HCEC 1CT (cell line): ENCODE results near the gene UBFD1.
"Not testable (repeated sequence)": the region's sequence is repeated elsewhere in the genome, so short reads cannot be mapped to it uniquely, and the experiment has no call there.

Source experiments
- DNase-seq: peaks from one replicate; pipeline ENCODE4 v3.0.0-alpha.2; 2017

The UBFD1 gene

GRCh38 chr16:23556881-23557778 lies at the start of gene UBFD1, which contains the start of gene EARS2:
UBFD1 (plus strand) TSS chr16:23557727; CDS start chr16:23557743, 16 bp downstream.
EARS2 (minus strand) TSS chr16:23557350; CDS start chr16:23557343, 7 bp downstream.
- DNase-seq, result peak; percentile 98

DNA sequence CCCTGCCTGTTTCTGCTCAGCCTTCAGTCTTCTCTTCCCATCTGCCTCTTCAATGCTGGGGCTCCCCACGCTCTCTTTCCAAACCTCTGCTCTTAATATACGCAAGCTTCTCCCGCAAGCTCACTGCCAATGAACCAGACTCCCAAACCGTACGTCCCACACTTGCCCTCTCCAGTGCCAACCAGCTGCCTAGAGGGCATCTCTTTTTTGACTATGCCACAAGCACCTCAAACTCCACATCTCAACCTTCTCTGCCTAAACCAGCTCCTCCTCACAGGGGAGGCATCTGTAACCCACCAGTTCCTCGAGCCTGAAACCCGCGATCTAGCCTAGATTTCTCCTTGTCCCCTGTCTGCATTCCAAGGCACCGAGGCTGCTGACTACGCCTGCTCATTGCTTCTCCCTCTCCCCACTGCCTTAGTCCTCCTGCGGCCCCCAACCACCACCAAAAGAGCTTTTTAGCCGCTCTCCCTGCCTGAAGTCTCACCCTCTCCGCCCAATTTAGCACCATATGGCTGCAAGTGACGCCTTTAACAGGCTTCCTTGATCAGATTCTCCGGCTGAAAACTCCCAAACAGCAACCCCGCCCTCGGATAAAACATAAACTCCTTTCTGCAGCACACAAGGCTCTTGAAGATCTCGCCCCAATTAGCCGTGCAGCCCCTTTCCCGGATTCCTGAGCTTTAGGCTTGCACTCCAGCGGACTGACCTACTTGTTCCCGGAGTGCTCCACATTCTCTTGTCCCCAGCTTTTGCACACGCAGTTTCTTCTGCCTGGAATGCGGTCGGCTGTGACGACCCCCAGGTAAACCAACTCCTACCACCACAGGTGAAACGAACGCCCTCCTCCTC lies 48.7 kb upstream of the UBFD1 start:
- DNase-seq, result no peak

GRCh38 chr16:23509441-23509754 lies 48.1 kb upstream of the UBFD1 start:
- no peak for DNase-seq

DNA sequence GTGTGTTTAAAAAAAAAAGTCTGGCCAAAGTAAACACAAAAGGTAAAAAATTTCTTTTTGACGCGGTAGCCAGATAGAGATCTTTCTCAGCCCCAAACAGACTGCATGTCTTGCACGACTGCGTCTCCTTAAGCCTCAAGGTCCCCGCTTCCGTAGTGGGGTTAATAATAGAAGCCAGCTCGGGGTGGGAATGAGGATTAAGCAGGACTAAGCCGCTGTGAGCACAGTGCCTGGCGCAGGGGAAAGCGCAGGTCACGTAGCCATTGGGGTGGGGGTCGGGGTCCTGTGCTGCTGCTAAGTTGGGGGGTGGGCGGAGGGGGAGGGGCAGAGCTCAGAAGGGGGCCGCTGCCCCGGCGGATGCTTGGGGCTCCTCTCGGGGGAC lies 47.8 kb upstream of the UBFD1 start:
- peak; percentile 32 for DNase-seq

GRCh38 chr16:23510164-23510914 lies 47.2 kb upstream of the UBFD1 start, which contains the start of gene GGA2:
GGA2 (minus strand) TSS chr16:23510494; CDS start chr16:23510411, 83 bp downstream.
- DNase-seq, result peak; percentile 74

- DNase-seq, result not testable (repeated sequence)
These were observed 46.6 kb upstream of the UBFD1 start for GRCh38 chr16:23510915-23511270.

GRCh38 chr16:23511731-23512130 lies 45.8 kb upstream of the UBFD1 start:
- no peak for DNase-seq

GRCh38 chr16:23512168-23512695 lies 45.3 kb upstream of the UBFD1 start:
- DNase-seq, result no peak

DNA sequence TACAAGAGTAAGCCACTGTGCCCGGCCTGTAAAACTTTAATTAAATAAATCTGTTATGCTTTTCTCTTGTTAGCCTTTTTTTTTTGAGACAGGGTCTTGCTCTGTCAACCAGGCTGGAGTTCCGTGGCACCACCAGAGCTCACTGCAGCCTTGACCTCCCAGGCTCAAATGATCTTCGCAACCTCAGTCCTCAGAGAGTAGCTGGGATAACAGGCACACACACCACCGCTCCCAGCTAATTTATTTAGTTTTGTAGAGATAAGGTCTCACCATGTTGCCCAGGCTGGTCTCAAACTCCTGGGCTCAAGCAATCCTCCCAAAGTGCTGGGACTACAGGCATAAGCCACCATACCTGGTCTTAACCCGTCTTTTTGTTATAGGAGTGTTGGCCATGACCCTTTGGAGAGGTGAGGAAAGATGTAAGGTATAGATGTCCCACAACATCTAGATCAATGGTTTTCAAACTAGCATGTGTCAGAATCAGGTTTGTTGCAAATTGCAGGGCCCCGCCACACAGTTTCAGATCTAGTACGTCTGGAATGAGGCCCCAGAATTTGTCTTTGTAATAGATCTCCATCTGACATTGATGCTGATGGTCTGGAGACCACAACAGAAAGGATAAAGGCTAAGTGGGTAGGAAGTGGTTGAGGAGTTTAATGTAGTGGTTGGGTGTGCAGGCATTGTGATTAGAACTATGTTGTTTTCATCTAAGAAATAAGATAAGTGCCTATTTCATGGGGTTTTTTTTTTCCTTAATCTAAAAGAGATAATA lies 43.0 kb upstream of the UBFD1 start:
- DNase-seq, result no peak

DNA sequence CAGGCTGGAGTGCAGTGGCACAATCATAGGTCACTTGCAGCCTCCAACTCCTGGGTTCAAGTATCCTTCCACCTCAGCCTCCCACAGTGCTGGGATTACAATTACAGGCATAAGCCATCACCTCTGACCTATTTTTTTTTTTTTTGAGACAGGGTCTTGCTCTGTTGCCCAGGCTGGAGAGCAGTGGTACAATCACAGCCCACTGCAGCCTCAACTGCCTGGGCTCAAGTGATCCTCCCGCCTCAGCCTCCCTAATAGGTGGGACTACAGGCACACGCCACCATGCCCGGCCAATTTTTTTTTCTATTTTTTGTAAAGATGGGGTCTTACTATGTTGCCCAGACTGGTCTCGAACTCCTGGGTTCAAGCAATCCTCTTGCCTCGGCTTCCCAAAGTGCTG lies 41.6 kb upstream of the UBFD1 start:
- no peak for DNase-seq

DNA sequence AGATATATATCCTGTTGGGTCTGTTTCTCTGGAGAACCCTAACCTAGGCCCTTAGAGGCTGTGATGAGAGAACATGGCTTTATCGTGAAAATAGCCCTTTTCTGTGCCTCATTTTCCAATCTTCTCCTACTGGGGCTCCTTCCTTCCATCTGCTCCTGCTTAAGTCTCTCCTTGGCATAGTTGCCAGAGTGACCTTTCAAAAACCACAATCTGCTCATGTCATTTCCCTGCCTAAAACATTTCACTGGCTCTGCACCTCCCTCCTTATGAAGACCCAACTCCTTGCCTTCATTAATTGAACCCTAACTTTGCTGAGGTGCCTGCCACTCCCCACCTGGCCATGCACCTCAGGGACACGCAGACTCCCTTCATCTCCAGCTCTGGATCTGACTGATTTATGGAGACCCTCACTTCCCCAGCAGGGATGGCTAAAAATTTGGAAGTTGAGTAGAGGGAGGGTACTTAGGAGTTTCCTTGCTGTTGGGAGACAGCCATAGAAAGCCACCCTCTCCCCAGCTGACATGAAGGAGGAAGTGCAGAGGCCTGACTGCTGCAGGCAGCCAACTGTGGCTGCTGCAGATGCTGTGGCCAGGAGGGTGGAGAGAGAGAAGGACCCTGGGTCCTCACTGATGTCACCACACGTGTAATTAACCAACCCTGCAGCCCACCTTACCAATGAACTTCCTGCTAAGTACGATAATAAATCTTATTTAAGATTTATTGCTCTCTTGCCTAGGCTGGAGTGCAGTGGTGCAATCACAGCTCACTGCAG lies 41.0 kb upstream of the UBFD1 start:
- no peak for DNase-seq

DNA sequence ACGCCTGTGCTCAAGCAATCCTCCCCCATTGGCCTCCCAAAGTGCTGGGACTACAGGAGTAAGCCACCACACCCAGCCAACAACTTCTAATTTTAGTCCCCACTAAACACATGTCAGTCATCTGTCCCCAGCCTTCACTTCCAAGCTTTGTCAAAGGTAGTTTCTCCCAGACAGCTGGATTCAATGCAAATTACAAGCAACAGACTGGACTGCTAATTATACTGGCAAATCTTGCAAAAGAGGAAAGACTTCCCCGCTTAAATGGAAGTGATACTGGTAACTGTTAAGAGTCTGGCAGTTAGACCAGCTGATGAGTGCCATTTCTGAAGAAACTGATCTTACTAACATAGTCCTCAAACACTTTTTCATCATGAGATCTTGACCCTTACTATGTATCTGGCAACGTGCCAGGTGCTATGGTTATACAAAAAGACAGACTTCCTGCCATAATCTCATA lies 39.1 kb upstream of the UBFD1 start:
- no peak for DNase-seq

DNA sequence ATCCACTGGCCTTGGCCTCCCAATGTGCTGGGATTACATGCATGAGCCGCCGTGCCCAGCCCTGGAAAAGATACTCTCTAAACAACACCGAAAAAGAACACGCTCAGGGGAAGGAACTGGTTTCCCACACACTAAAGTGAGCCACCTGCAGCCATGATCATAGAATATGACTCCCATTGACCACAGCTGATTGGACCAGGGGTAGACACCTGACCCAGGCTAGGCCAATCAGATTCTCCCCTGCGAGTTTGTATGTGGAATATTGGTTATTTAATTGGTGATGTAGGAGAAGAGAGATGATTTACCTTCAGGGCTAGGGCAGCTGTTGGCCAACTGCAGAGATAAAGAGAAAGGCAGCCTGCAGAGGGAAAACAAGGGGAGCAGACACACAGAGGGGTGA lies 38.2 kb upstream of the UBFD1 start:
- DNase-seq, result no peak

DNA sequence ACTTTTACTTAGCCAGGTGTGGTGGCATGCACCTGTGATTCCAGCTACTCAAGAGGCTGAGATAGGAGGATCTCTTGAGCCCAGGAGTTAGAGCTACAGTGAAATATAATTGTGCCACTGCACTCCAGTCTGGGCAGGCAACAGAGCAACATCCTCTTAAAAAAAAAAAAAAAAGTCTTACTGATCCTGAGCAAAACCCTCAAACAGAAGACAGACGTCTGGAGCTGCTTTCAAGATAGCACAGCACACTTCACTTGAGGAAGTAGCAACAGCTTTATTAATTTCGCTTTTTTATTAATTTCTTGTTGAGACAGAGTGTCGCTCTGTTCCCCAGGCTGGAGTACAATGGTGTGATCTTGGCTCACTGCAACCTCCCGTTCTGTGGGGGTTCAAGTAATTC lies 37.0 kb upstream of the UBFD1 start:
- no peak for DNase-seq

GRCh38 chr16:23521037-23521743 lies 36.3 kb upstream of the UBFD1 start:
- no peak for DNase-seq

DNA sequence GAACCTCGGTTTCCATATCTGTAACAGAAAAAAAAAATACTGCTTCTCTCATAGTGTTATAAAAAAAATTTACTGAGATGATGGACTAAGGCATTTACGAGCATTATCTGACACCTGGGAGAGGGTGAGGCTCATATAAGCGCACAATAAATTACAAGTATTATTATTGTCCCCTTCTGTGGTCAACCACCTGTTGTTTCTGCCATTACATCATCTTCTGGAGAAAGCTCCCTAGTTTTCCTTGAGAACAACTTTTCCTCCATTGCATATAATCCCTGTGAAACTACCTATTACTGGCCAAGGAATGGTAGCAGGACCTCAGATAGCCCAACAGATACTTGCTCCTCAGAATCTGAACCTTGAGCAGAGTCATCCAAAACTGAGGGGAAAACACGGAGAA lies 35.6 kb upstream of the UBFD1 start:
- DNase-seq, result no peak

- no peak for DNase-seq
These were observed 34.2 kb upstream of the UBFD1 start for GRCh38 chr16:23523321-23523720.

DNA sequence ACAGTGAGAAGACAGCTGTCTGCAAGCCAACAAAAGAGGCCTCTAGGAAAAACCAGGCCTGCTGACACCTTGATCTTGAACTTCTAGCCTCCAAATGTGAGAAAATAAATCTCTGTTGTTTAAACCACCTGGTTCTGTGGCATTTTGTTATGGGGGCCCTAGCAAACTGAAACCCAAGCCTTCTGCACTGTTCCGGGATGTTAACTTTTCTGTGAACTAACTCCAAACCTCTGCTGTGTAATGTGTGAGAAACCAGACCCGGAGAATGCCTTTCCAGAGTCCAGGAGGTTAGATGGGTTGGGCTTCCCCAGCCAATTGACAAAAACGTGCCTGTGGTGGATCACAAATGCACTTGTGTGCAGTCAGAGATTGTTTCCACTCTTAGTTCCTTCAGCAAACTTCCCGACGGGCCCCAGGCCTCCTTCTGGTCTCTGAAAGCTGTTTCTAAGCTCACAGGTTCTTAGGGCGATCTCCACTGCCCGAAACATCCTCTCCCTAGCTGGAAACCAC lies 33.6 kb upstream of the UBFD1 start:
- no peak for DNase-seq

DNA sequence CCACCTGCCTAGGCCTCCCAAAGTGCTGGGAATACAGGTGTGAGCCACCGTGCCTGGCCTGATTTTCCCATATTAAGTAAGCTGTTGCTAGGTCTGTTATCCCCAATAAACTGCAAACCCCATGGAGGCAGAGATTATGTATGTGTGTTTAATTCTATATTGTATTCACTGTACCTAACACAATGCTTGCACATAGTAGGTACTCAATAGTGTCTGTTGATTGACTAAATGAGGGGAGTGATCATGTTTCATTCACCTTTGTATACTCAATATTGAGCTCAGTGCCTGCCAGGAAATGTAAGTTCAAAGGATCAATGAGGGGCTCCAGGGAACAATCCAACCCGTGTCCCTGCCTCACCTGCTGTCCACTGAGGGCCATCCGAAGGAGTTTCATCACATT lies 32.6 kb upstream of the UBFD1 start:
- no peak for DNase-seq

DNA sequence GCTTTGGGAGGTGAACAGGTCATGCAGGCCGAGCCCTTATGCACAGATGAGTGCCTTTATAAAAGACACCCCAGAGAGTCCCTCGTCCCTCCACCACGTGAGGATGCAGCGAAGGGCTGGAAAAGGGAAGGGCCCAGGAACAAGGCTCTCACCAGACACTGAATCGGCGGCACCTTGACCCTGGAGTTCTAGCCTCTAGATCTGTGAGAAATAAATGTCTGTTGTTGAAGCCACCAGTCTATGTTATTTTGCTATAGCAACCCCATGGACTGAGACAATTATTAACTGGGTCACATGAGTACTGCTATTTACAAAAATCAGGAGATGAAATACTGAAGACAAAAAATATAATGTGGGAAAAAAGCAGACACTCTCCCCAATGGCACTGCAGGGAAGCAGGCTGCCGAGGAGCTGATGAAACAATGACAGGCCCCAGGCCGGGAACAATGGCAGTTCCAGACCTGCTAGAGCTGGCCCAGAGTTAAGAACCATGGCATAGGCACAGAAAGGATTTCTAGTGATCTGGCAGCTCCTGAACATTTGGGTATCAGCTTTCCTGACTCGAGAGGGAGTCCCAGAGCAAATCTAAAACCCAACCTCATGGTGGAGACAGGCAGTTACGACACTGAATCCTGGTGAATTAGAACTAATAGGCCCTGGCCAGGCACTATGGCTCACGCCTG lies 29.4 kb upstream of the UBFD1 start:
- no peak for DNase-seq
